Measurements from ENCODE around the gene ANO10.

The ANO10 gene

GRCh38 chr3:43644443-43644842 lies 22.6 kb upstream of the ANO10 start:
- Histone ChIP-seq H3K9me3 (ENCODE audit: control insufficient read depth, low read depth, low read length) (no peaks in the 10 kb centered on the region), H3K4me1 (ENCODE audit: control insufficient read depth, low read depth, low read length) (peaks cover 4% of the 10 kb centered on the region), H3K27me3 (ENCODE audit: control insufficient read depth, insufficient read depth, low read length) (no peaks in the 10 kb centered on the region), H3K9ac (ENCODE audit: low read length) (no peak overlapping the region), H3K36me3 (ENCODE audit: control insufficient read depth, low read depth, low read length) (no peaks in the 10 kb centered on the region), H3K4me3 (ENCODE audit: low read length) (no peak overlapping the region), H3K27ac (ENCODE audit: low read length) (no peak overlapping the region)

- Histone ChIP-seq H3K9me3 (ENCODE audit: control insufficient read depth, low read depth, low read length) (no peaks in the 10 kb centered on the region), H3K27ac (ENCODE audit: low read length) (no peak overlapping the region), H3K36me3 (ENCODE audit: control insufficient read depth, low read depth, low read length) (no peaks in the 10 kb centered on the region), H3K4me1 (ENCODE audit: control insufficient read depth, low read depth, low read length) (no peaks in the 10 kb centered on the region), H3K27me3 (ENCODE audit: control insufficient read depth, insufficient read depth, low read length) (no peaks in the 10 kb centered on the region), H3K9ac (ENCODE audit: low read length) (no peak overlapping the region), H3K4me3 (ENCODE audit: low read length) (no peak overlapping the region)
Observed at GRCh38 chr3:43641306-43642114, 19.7 kb upstream of the ANO10 start.

GRCh38 chr3:43640681-43641080 lies 18.9 kb upstream of the ANO10 start:
- H3K36me3 ChIP-seq (ENCODE audit: control insufficient read depth, low read depth, low read length): no peaks in the 10 kb centered on the region
- no peak overlapping the region for H3K27ac ChIP-seq (ENCODE audit: low read length)
- no peaks in the 10 kb centered on the region for H3K27me3 ChIP-seq (ENCODE audit: control insufficient read depth, insufficient read depth, low read length)
- H3K9ac ChIP-seq (ENCODE audit: low read length): no peak overlapping the region
- H3K4me1 ChIP-seq (ENCODE audit: control insufficient read depth, low read depth, low read length): no peaks in the 10 kb centered on the region
- H3K4me3 ChIP-seq (ENCODE audit: low read length): no peak overlapping the region
- no peaks in the 10 kb centered on the region for H3K9me3 ChIP-seq (ENCODE audit: control insufficient read depth, low read depth, low read length)

GRCh38 chr3:43638594-43639447 lies 17.0 kb upstream of the ANO10 start:
- Histone ChIP-seq H3K9ac (ENCODE audit: low read length) (no peak overlapping the region), H3K9me3 (ENCODE audit: control insufficient read depth, low read depth, low read length) (no peaks in the 10 kb centered on the region), H3K27ac (ENCODE audit: low read length) (no peak overlapping the region), H3K36me3 (ENCODE audit: control insufficient read depth, low read depth, low read length) (no peaks in the 10 kb centered on the region), H3K27me3 (ENCODE audit: control insufficient read depth, insufficient read depth, low read length) (no peaks in the 10 kb centered on the region), H3K4me3 (ENCODE audit: low read length) (no peak overlapping the region), H3K4me1 (ENCODE audit: control insufficient read depth, low read depth, low read length) (no peaks in the 10 kb centered on the region)

- no peak overlapping the region for H3K27ac ChIP-seq (ENCODE audit: low read length)
- H3K27me3 ChIP-seq (ENCODE audit: control insufficient read depth, insufficient read depth, low read length): no peaks in the 10 kb centered on the region
- no peak overlapping the region for H3K4me3 ChIP-seq (ENCODE audit: low read length)
- no peaks in the 10 kb centered on the region for H3K36me3 ChIP-seq (ENCODE audit: control insufficient read depth, low read depth, low read length)
- no peak overlapping the region for H3K9ac ChIP-seq (ENCODE audit: low read length)
- no peaks in the 10 kb centered on the region for H3K9me3 ChIP-seq (ENCODE audit: control insufficient read depth, low read depth, low read length)
- H3K4me1 ChIP-seq (ENCODE audit: control insufficient read depth, low read depth, low read length): no peaks in the 10 kb centered on the region
Observed at GRCh38 chr3:43637702-43638101, 15.9 kb upstream of the ANO10 start.

- no peak overlapping the region for H3K27ac ChIP-seq (ENCODE audit: low read length)
- H3K4me1 ChIP-seq (ENCODE audit: control insufficient read depth, low read depth, low read length): peaks cover 4% of the 10 kb centered on the region
- no peaks in the 10 kb centered on the region for H3K27me3 ChIP-seq (ENCODE audit: control insufficient read depth, insufficient read depth, low read length)
- no peaks in the 10 kb centered on the region for H3K36me3 ChIP-seq (ENCODE audit: control insufficient read depth, low read depth, low read length)
- no peak overlapping the region for H3K4me3 ChIP-seq (ENCODE audit: low read length)
- H3K9ac ChIP-seq (ENCODE audit: low read length): no peak overlapping the region
- no peaks in the 10 kb centered on the region for H3K9me3 ChIP-seq (ENCODE audit: control insufficient read depth, low read depth, low read length)
Observed at GRCh38 chr3:43632986-43633385, 11.2 kb upstream of the ANO10 start.

- Histone ChIP-seq H3K4me1 (ENCODE audit: control insufficient read depth, low read depth, low read length) (peaks cover 4% of the 10 kb centered on the region), H3K9me3 (ENCODE audit: control insufficient read depth, low read depth, low read length) (no peaks in the 10 kb centered on the region), H3K27me3 (ENCODE audit: control insufficient read depth, insufficient read depth, low read length) (no peaks in the 10 kb centered on the region), H3K36me3 (ENCODE audit: control insufficient read depth, low read depth, low read length) (no peaks in the 10 kb centered on the region), H3K9ac (ENCODE audit: low read length) (no peak overlapping the region), H3K4me3 (ENCODE audit: low read length) (no peak overlapping the region), H3K27ac (ENCODE audit: low read length) (no peak overlapping the region)
Observed at GRCh38 chr3:43632269-43632733, 10.5 kb upstream of the ANO10 start.

GRCh38 chr3:43629741-43630140 lies 7.9 kb upstream of the ANO10 start:
- Histone ChIP-seq H3K27me3 (ENCODE audit: control insufficient read depth, insufficient read depth, low read length) (no peaks in the 10 kb centered on the region), H3K4me3 (ENCODE audit: low read length) (no peak overlapping the region), H3K9me3 (ENCODE audit: control insufficient read depth, low read depth, low read length) (no peaks in the 10 kb centered on the region), H3K27ac (ENCODE audit: low read length) (no peak overlapping the region), H3K36me3 (ENCODE audit: control insufficient read depth, low read depth, low read length) (no peaks in the 10 kb centered on the region), H3K9ac (ENCODE audit: low read length) (no peak overlapping the region), H3K4me1 (ENCODE audit: control insufficient read depth, low read depth, low read length) (peaks cover 4% of the 10 kb centered on the region)

GRCh38 chr3:43629257-43629656 lies 7.4 kb upstream of the ANO10 start:
- no peaks in the 10 kb centered on the region for H3K9me3 ChIP-seq (ENCODE audit: control insufficient read depth, low read depth, low read length)
- H3K36me3 ChIP-seq (ENCODE audit: control insufficient read depth, low read depth, low read length): no peaks in the 10 kb centered on the region
- no peak overlapping the region for H3K27ac ChIP-seq (ENCODE audit: low read length)
- no peak overlapping the region for H3K4me3 ChIP-seq (ENCODE audit: low read length)
- no peaks in the 10 kb centered on the region for H3K27me3 ChIP-seq (ENCODE audit: control insufficient read depth, insufficient read depth, low read length)
- H3K4me1 ChIP-seq (ENCODE audit: control insufficient read depth, low read depth, low read length): peaks cover 4% of the 10 kb centered on the region
- no peak overlapping the region for H3K9ac ChIP-seq (ENCODE audit: low read length)

GRCh38 chr3:43627360-43627759 lies 5.5 kb upstream of the ANO10 start:
- no peaks in the 10 kb centered on the region for H3K27me3 ChIP-seq (ENCODE audit: control insufficient read depth, insufficient read depth, low read length)
- no peaks in the 10 kb centered on the region for H3K36me3 ChIP-seq (ENCODE audit: control insufficient read depth, low read depth, low read length)
- H3K9me3 ChIP-seq (ENCODE audit: control insufficient read depth, low read depth, low read length): no peaks in the 10 kb centered on the region
- H3K27ac ChIP-seq (ENCODE audit: low read length): no peak overlapping the region
- no peak overlapping the region for H3K4me3 ChIP-seq (ENCODE audit: low read length)
- no peak overlapping the region for H3K9ac ChIP-seq (ENCODE audit: low read length)
- H3K4me1 ChIP-seq (ENCODE audit: control insufficient read depth, low read depth, low read length): peaks cover 4% of the 10 kb centered on the region

- no peaks in the 10 kb centered on the region for H3K36me3 ChIP-seq (ENCODE audit: control insufficient read depth, low read depth, low read length)
- peaks cover 4% of the 10 kb centered on the region for H3K4me1 ChIP-seq (ENCODE audit: control insufficient read depth, low read depth, low read length)
- no peaks in the 10 kb centered on the region for H3K9me3 ChIP-seq (ENCODE audit: control insufficient read depth, low read depth, low read length)
- H3K9ac ChIP-seq (ENCODE audit: low read length): no peak overlapping the region
- no peak overlapping the region for H3K27ac ChIP-seq (ENCODE audit: low read length)
- no peaks in the 10 kb centered on the region for H3K27me3 ChIP-seq (ENCODE audit: control insufficient read depth, insufficient read depth, low read length)
- H3K4me3 ChIP-seq (ENCODE audit: low read length): no peak overlapping the region
Observed at GRCh38 chr3:43624619-43625305, 3.0 kb upstream of the ANO10 start.

Measured in iPS-18a (cell line).